Stimulated activated CD4-positive, alpha-beta T cell treated with anti-CD3 and anti-CD28 coated beads, Interleukin-15, amount 100 ng/mL, for 48 hours (primary cell): ENCODE results near the gene ECSIT.
A peak's percentile ranks its signal among the peaks of the same experiment; 100 is the strongest.

Source experiments
- DNase-seq, 2 donors: peaks; one replicate each; pipeline ENCODE4 v3.0.0-alpha.2; 2020; ENCODE audit warnings: low read depth in 2 of 2

ECSIT gene

GRCh38 chr19:11504502-11505031 is 24.4 kb downstream of the ECSIT start:
- no peak for DNase-seq

GRCh38 chr19:11499890-11500420 is 29.0 kb downstream of the ECSIT start:
- no peak for DNase-seq

- no peak for DNase-seq
These were observed 29.7 kb downstream of the ECSIT start for GRCh38 chr19:11499220-11499726.

- peak; percentile 49 to 62 for DNase-seq
These were observed 32.4 kb downstream of the ECSIT start for GRCh38 chr19:11496391-11497163.

GRCh38 chr19:11495885-11496284 is 33.0 kb downstream of the ECSIT start:
- DNase-seq = no peak

- DNase-seq = no peak
These were observed 33.5 kb downstream of the ECSIT start for GRCh38 chr19:11495481-11495880.

- DNase-seq = no peak
These were observed 34.2 kb downstream of the ECSIT start for GRCh38 chr19:11494634-11495285.

GRCh38 chr19:11489378-11489777 is 39.6 kb downstream of the ECSIT start:
- no peak for DNase-seq

GRCh38 chr19:11486661-11487503 is 42.1 kb downstream of the ECSIT start:
- DNase-seq = no peak

GRCh38 chr19:11485245-11485837 is 43.6 kb downstream of the ECSIT start:
- no peak for DNase-seq

- DNase-seq = no peak
These were observed 45.4 kb downstream of the ECSIT start for GRCh38 chr19:11483366-11484111.

- DNase-seq = peak; percentile 77 to 78
These were observed 46.4 kb downstream of the ECSIT start for GRCh38 chr19:11482384-11483050.

GRCh38 chr19:11481534-11482383 is 47.2 kb downstream of the ECSIT start:
- DNase-seq = peak; percentile 81 to 82

- no peak for DNase-seq
These were observed 48.0 kb downstream of the ECSIT start, which contains the start of gene ELAVL3 for GRCh38 chr19:11480715-11481533. ELAVL3 (minus strand) TSS chr19:11481046; CDS start chr19:11480608, 438 bp downstream.

- DNase-seq = no peak
These were observed 48.8 kb downstream of the ECSIT start for GRCh38 chr19:11479898-11480714.

- peak in 1 of 2 donors; percentile 39 for DNase-seq
These were observed 49.6 kb downstream of the ECSIT start for GRCh38 chr19:11479090-11479897.
